ENCODE measurements around the gene GSTA2. TPM values are rescaled to one million over a fixed set of nuclear protein-coding genes. Genes with fewer than 3 reads are reported as not detected.
"Not testable (repeated sequence)": the region's sequence is repeated elsewhere in the genome, so short reads cannot be mapped to it uniquely, and the experiment has no call there.

The GSTA2 gene
- not detected in 2 replicates for total RNA-seq

GRCh38 chr6:52763322-52763916, at the start of gene GSTA2:
Gene GSTA2 (minus strand): TSS chr6:52763475. CDS start chr6:52757947, 5,528 bp downstream.
- intact Hi-C loops (cut with micrococcal nuclease) = not testable (repeated sequence)

- intact Hi-C loops (cut with micrococcal nuclease) = not testable (repeated sequence)
These were observed 46.5 kb upstream of the GSTA2 start for GRCh38 chr6:52809777-52810176.

- intact Hi-C loops (cut with micrococcal nuclease) = no loop called here
These were observed 45.4 kb upstream of the GSTA2 start for GRCh38 chr6:52808660-52809059.

GRCh38 chr6:52803668-52804255, 40.5 kb upstream of the GSTA2 start, which contains the start of gene GSTA1:
Gene GSTA1 (minus strand): TSS chr6:52803816. CDS start chr6:52799267, 4,549 bp downstream.
- intact Hi-C loops (cut with micrococcal nuclease) = not testable (repeated sequence)

- intact Hi-C loops (cut with micrococcal nuclease) = no loop called here
These were observed 39.5 kb upstream of the GSTA2 start for GRCh38 chr6:52802806-52803205.

GRCh38 chr6:52801188-52801841, 38.0 kb upstream of the GSTA2 start:
- intact Hi-C loops (cut with micrococcal nuclease) = no loop called here

- intact Hi-C loops (cut with micrococcal nuclease) = not testable (repeated sequence)
These were observed 36.0 kb upstream of the GSTA2 start for GRCh38 chr6:52799272-52799671.

GRCh38 chr6:52794366-52794765, 31.1 kb upstream of the GSTA2 start:
- intact Hi-C loops (cut with micrococcal nuclease) = not testable (repeated sequence)

GRCh38 chr6:52790861-52791260, 27.6 kb upstream of the GSTA2 start:
- intact Hi-C loops (cut with micrococcal nuclease) = no loop called here

- intact Hi-C loops (cut with micrococcal nuclease) = not testable (repeated sequence)
These were observed 26.4 kb upstream of the GSTA2 start for GRCh38 chr6:52789658-52790057.

GRCh38 chr6:52788478-52788877, 25.2 kb upstream of the GSTA2 start:
- intact Hi-C loops (cut with micrococcal nuclease) = no loop called here

- intact Hi-C loops (cut with micrococcal nuclease) = no loop called here
These were observed 24.6 kb upstream of the GSTA2 start for GRCh38 chr6:52787917-52788316.

- intact Hi-C loops (cut with micrococcal nuclease) = no loop called here
These were observed 23.1 kb upstream of the GSTA2 start for GRCh38 chr6:52786249-52786956.

- intact Hi-C loops (cut with micrococcal nuclease) = not testable (repeated sequence)
These were observed 19.5 kb upstream of the GSTA2 start for GRCh38 chr6:52782696-52783274.

- intact Hi-C loops (cut with micrococcal nuclease) = not testable (repeated sequence)
These were observed 18.9 kb upstream of the GSTA2 start for GRCh38 chr6:52782209-52782608.

GRCh38 chr6:52779237-52779636, 16.0 kb upstream of the GSTA2 start:
- intact Hi-C loops (cut with micrococcal nuclease) = no loop called here

GRCh38 chr6:52776711-52777351, 13.6 kb upstream of the GSTA2 start:
- intact Hi-C loops (cut with micrococcal nuclease) = not testable (repeated sequence)

GRCh38 chr6:52769399-52769798, 6.1 kb upstream of the GSTA2 start:
- intact Hi-C loops (cut with micrococcal nuclease) = not testable (repeated sequence)

- intact Hi-C loops (cut with micrococcal nuclease) = not testable (repeated sequence)
These were observed 4.4 kb upstream of the GSTA2 start for GRCh38 chr6:52767658-52768057.

GRCh38 chr6:52761673-52762491, 1.4 kb downstream of the GSTA2 start:
- intact Hi-C loops (cut with micrococcal nuclease) = not testable (repeated sequence)
